Measurements from ENCODE around the gene EGFL8.
A peak's percentile ranks its signal among the peaks of the same experiment; 100 is the strongest.

EGFL8 gene

GRCh38 chr6:32158052-32158451, 6.3 kb upstream of the EGFL8 start:
- DNase-seq: no peak
- intact Hi-C loops (cut with DNase I): no loop called here

- intact Hi-C loops (cut with DNase I): no loop called here
- peak in 27 of 42 donors; percentile 27 to 74 (median 51) for DNase-seq
These were observed 686 bp upstream of the EGFL8 start for GRCh38 chr6:32163559-32164258.

GRCh38 chr6:32166411-32167061, 2.1 kb downstream of the EGFL8 start:
- intact Hi-C loops (cut with DNase I): no loop called here
- DNase-seq: peak in 2 of 42 donors; percentile 16 to 32

- no peak for DNase-seq
- intact Hi-C loops (cut with DNase I): no loop called here
These were observed 2.9 kb downstream of the EGFL8 start for GRCh38 chr6:32167154-32167760.

GRCh38 chr6:32167761-32168262, 3.4 kb downstream of the EGFL8 start:
- no peak for DNase-seq
- intact Hi-C loops (cut with DNase I): no loop called here

- intact Hi-C loops (cut with DNase I): no loop called here
- peak in 1 of 42 donors; percentile 40 for DNase-seq
These were observed 4.0 kb downstream of the EGFL8 start for GRCh38 chr6:32168350-32168749.

- DNase-seq: peak in 2 of 42 donors; percentile 17 to 27
- intact Hi-C loops (cut with DNase I): no loop called here
These were observed 4.6 kb downstream of the EGFL8 start for GRCh38 chr6:32168807-32169591.

- no peak for DNase-seq
- intact Hi-C loops (cut with DNase I): no loop called here
These were observed 5.9 kb downstream of the EGFL8 start for GRCh38 chr6:32170294-32170693.

- DNase-seq: no peak
- intact Hi-C loops (cut with DNase I): no loop called here
These were observed 6.8 kb downstream of the EGFL8 start for GRCh38 chr6:32171234-32171633.

GRCh38 chr6:32173051-32173727, 8.8 kb downstream of the EGFL8 start:
- intact Hi-C loops (cut with DNase I): no loop called here
- DNase-seq: no peak

- intact Hi-C loops (cut with DNase I): no loop called here
These were observed 10.0 kb downstream of the EGFL8 start for GRCh38 chr6:32174416-32174815.

GRCh38 chr6:32175322-32175710, 10.9 kb downstream of the EGFL8 start:
- intact Hi-C loops (cut with DNase I): no loop called here
- DNase-seq: no peak

More at GRCh38 chr6:32174416-32174815, 10.0 kb downstream of the EGFL8 start:
- DNase-seq: no peak

- intact Hi-C loops (cut with DNase I): no loop called here
- DNase-seq: peak; percentile 98 to 100 (median 99)
These were observed 11.5 kb downstream of the EGFL8 start, which contains the start of gene AGPAT1 for GRCh38 chr6:32175711-32176475. TSS of gene AGPAT1 (minus strand) at chr6:32176084. CDS start at chr6:32171496, 4,588 bp downstream.

- intact Hi-C loops (cut with DNase I): no loop called here
- DNase-seq: peak in 1 of 42 donors; percentile 21
These were observed 12.2 kb downstream of the EGFL8 start for GRCh38 chr6:32176476-32177182.

- intact Hi-C loops (cut with DNase I): no loop called here
These were observed 12.9 kb downstream of the EGFL8 start for GRCh38 chr6:32177183-32177787.

GRCh38 chr6:32177788-32178546, 13.6 kb downstream of the EGFL8 start, which contains the start of gene RNF5:
TSS of gene RNF5 (plus strand) at chr6:32178405. CDS start at chr6:32178512, 107 bp downstream.
- intact Hi-C loops (cut with DNase I): no loop called here
- peak; percentile 88 to 100 (median 96) for DNase-seq

More at GRCh38 chr6:32177183-32177787, 12.9 kb downstream of the EGFL8 start:
- DNase-seq: peak in 10 of 42 donors; percentile 38 to 65 (median 49)

Data from head of caudate nucleus (tissue), 42 donors.